ENCODE results near the gene ZFYVE28. TPM values are rescaled to one million over a fixed set of nuclear protein-coding genes. Genes with fewer than 3 reads are reported as not detected.

The ZFYVE28 gene
- total and polyA plus RNA-seq, 2 of the 8 experiments (the other 6 are each of a cell fraction or from before 2014, with no cell fraction given): 1.7 to 4.9 TPM

DNA sequence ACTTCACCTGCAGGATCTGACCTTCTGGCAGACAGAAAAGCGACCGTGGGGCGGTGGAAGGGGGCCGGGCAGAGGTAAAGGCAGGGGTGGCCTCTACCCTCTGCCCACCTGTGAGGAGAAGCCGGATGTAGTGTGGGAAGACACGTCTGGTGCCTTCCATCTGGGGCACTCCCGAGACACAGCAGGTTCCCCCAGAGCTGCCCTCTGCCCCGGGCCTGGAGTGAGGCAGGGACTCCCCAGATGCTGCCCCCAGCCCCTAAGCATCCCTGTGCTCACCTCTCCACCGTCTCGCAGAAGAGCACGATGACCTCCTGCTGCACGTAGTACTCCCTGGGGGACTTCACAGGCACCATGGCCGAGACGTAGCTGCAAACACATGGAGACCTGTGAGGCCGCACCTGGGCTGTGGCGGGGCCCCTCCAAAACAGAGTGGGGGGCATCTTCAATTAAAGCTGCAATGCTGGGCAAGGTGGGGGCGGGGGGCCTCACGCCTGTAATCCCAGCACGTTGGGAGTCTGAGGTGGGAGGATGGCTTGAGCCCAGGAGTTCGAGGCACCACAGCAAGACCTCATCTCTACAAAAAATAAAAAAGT lies 81.2 kb downstream of the ZFYVE28 start (continued):
- TF ChIP-seq SIRT6 (IDR thresholded peaks at IDR 0.05; ENCODE audit: low read length): no peak

Measured in H1 (cell line).